ENCODE measurements around the gene FAM124A.

DNA sequence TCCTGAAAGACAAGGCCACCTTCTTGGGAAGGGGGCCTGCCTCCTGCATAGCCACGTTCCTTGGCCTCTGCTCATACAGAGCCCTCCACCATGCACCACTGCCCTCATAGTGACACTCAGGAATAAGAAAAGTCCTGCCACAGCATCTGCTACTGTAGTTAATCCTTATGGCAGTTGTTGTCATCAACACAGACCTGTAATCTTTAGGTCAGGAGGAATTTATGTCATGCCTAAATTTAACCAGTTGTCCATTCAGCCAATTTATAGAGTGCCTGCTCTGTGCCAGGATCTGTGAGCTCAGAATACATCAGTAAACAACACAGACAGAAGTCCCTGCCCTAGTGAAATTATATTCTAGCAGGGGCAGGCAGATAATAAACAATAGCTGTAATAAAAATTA is 44.4 kb downstream of the FAM124A start:
- TF ChIP-seq CTCF (IDR thresholded peaks at IDR 0.05 in 2 of 3, conservative IDR thresholded peaks at IDR 0.05 in 1 of 3; ENCODE audit: borderline replicate concordance in 1 of 3, insufficient read depth in 1 of 3, low read depth in 2 of 3, low read length in 2 of 3) (no peak), EZH2 (IDR thresholded peaks at IDR 0.05) (no peak), ZFX (IDR thresholded peaks at IDR 0.05) (no peak), CEBPB (IDR thresholded peaks at IDR 0.05; ENCODE audit: low read depth) (no peak), ZNF274 (IDR thresholded peaks at IDR 0.05; ENCODE audit: low read depth, low read length) (no peak)
